ENCODE results near the gene ITGBL1. TPM values are rescaled to one million over a fixed set of nuclear protein-coding genes. Genes with fewer than 3 reads are reported as not detected.

Gene ITGBL1
- total RNA-seq, 3 donors from 2014 or later, result 8.2 to 62.5 (median 18.6) TPM

GRCh38 chr13:101747039-101747438, 294.6 kb downstream of the ITGBL1 start:
- TF ChIP-seq CTCF (IDR thresholded peaks at IDR 0.05) (no peak), POLR2A (IDR thresholded peaks at IDR 0.05) (no peak), POLR2AphosphoS5 (IDR thresholded peaks at IDR 0.05) (no peak)
- no peaks in the 10 kb centered on the region for H3K27me3 ChIP-seq

GRCh38 chr13:101749584-101749983, 297.1 kb downstream of the ITGBL1 start:
- Histone ChIP-seq H3K36me3 (no peaks in the 10 kb centered on the region), H3K9me3 (no peaks in the 10 kb centered on the region), H3K4me3 (no peak overlapping the region), H3K4me1 (no peaks in the 10 kb centered on the region), H3K27me3 (no peaks in the 10 kb centered on the region), H3K27ac (no peak overlapping the region)
- TF ChIP-seq CTCF (IDR thresholded peaks at IDR 0.05) (no peak), POLR2AphosphoS5 (IDR thresholded peaks at IDR 0.05) (no peak), POLR2A (IDR thresholded peaks at IDR 0.05) (no peak)
- intact Hi-C loops (cut with DNase I; ENCODE audit: low total_unique reads), result no loop called here
- no peak for DNase-seq (ENCODE audit: low spot score in 2 of 2)

More at GRCh38 chr13:101747039-101747438, 294.6 kb downstream of the ITGBL1 start:
- intact Hi-C loops (cut with DNase I; ENCODE audit: low total_unique reads), result no loop called here
- no peaks in the 10 kb centered on the region for H3K36me3 ChIP-seq
- H3K9me3 ChIP-seq, result no peaks in the 10 kb centered on the region
- no peak for DNase-seq (ENCODE audit: low spot score in 2 of 2)
- no peaks in the 10 kb centered on the region for H3K4me1 ChIP-seq
- H3K4me3 ChIP-seq, result no peak overlapping the region
- no peak overlapping the region for H3K27ac ChIP-seq

- Histone ChIP-seq H3K4me1 (no peaks in the 10 kb centered on the region), H3K27me3 (no peaks in the 10 kb centered on the region), H3K27ac (no peak overlapping the region), H3K36me3 (no peaks in the 10 kb centered on the region), H3K4me3 (no peak overlapping the region), H3K9me3 (no peaks in the 10 kb centered on the region)
- TF ChIP-seq POLR2AphosphoS5 (IDR thresholded peaks at IDR 0.05) (no peak), POLR2A (IDR thresholded peaks at IDR 0.05) (no peak), CTCF (IDR thresholded peaks at IDR 0.05) (no peak)
- DNase-seq (ENCODE audit: low spot score in 2 of 2), result no peak
- intact Hi-C loops (cut with DNase I; ENCODE audit: low total_unique reads), result no loop called here
Measured at GRCh38 chr13:101751488-101751887, 299.0 kb downstream of the ITGBL1 start.

- no peak overlapping the region for H3K27ac ChIP-seq
- intact Hi-C loops (cut with DNase I; ENCODE audit: low total_unique reads), result no loop called here
- no peaks in the 10 kb centered on the region for H3K9me3 ChIP-seq
- no peak for TF ChIP-seq POLR2AphosphoS5 (IDR thresholded peaks at IDR 0.05)
- no peak for TF ChIP-seq POLR2A (IDR thresholded peaks at IDR 0.05)
- TF ChIP-seq CTCF (IDR thresholded peaks at IDR 0.05), result no peak
- H3K36me3 ChIP-seq, result no peaks in the 10 kb centered on the region
- H3K4me3 ChIP-seq, result no peak overlapping the region
- no peak for DNase-seq (ENCODE audit: low spot score in 2 of 2)
- no peaks in the 10 kb centered on the region for H3K4me1 ChIP-seq
- no peaks in the 10 kb centered on the region for H3K27me3 ChIP-seq
Measured at GRCh38 chr13:101752432-101752831, 300.0 kb downstream of the ITGBL1 start.

GRCh38 chr13:101755228-101755887, 302.9 kb downstream of the ITGBL1 start:
- no peaks in the 10 kb centered on the region for H3K9me3 ChIP-seq
- DNase-seq (ENCODE audit: low spot score in 2 of 2), result no peak
- intact Hi-C loops (cut with DNase I; ENCODE audit: low total_unique reads), result loop anchor here (5.0 kb wide), 1 partner anchor 722 kb away; no protein-coding TSS in a partner anchor
- no peak overlapping the region for H3K4me3 ChIP-seq
- no peaks in the 10 kb centered on the region for H3K27me3 ChIP-seq
- H3K36me3 ChIP-seq, result no peaks in the 10 kb centered on the region
- no peak overlapping the region for H3K27ac ChIP-seq
- no peaks in the 10 kb centered on the region for H3K4me1 ChIP-seq
- TF ChIP-seq POLR2AphosphoS5 (IDR thresholded peaks at IDR 0.05), result no peak
- TF ChIP-seq POLR2A (IDR thresholded peaks at IDR 0.05), result no peak
- no peak for TF ChIP-seq CTCF (IDR thresholded peaks at IDR 0.05)
